ENCODE data around the gene UGT1A9.
A peak's percentile ranks its signal among the peaks of the same experiment; 100 is the strongest.
"Not testable (repeated sequence)": the region's sequence is repeated elsewhere in the genome, so short reads cannot be mapped to it uniquely, and the experiment has no call there.

The UGT1A9 gene

GRCh38 chr2:233711312-233712008 lies 39.8 kb downstream of the UGT1A9 start:
- peak; percentile 56 for DNase-seq (ENCODE audit: low read depth)

- no peak for DNase-seq (ENCODE audit: low read depth)
Observed at GRCh38 chr2:233712611-233713261, 41.0 kb downstream of the UGT1A9 start, which contains the start of gene UGT1A5. Gene UGT1A5, plus strand, starts transcription at chr2:233712907. Its CDS starts 85 bp downstream, at chr2:233712992.

- no peak for DNase-seq (ENCODE audit: low read depth)
Observed at GRCh38 chr2:233713262-233713615, 41.5 kb downstream of the UGT1A9 start.

GRCh38 chr2:233714121-233714520 lies 42.4 kb downstream of the UGT1A9 start:
- DNase-seq (ENCODE audit: low read depth), result no peak

GRCh38 chr2:233718552-233718951 lies 46.9 kb downstream of the UGT1A9 start, which contains the start of gene UGT1A4:
Gene UGT1A4, plus strand, starts transcription at chr2:233718736. Its CDS starts 85 bp downstream, at chr2:233718821.
- DNase-seq (ENCODE audit: low read depth), result no peak

GRCh38 chr2:233728723-233729301 lies 57.1 kb downstream of the UGT1A9 start, which contains the start of gene UGT1A3:
Gene UGT1A3, plus strand, starts transcription at chr2:233729042. Its CDS starts 85 bp downstream, at chr2:233729127.
- no peak for DNase-seq (ENCODE audit: low read depth)

- not testable (repeated sequence) for DNase-seq (ENCODE audit: low read depth)
Observed at GRCh38 chr2:233736868-233737653, 65.4 kb downstream of the UGT1A9 start.

GRCh38 chr2:233740870-233741269 lies 69.2 kb downstream of the UGT1A9 start:
- DNase-seq (ENCODE audit: low read depth), result no peak

GRCh38 chr2:233743464-233744259 lies 72.0 kb downstream of the UGT1A9 start:
- no peak for DNase-seq (ENCODE audit: low read depth)

GRCh38 chr2:233745073-233745755 lies 73.5 kb downstream of the UGT1A9 start:
- DNase-seq (ENCODE audit: low read depth), result no peak

- not testable (repeated sequence) for DNase-seq (ENCODE audit: low read depth)
Observed at GRCh38 chr2:233745838-233746237, 74.1 kb downstream of the UGT1A9 start.

GRCh38 chr2:233746475-233747282 lies 75.0 kb downstream of the UGT1A9 start:
- DNase-seq (ENCODE audit: low read depth), result no peak

- no peak for DNase-seq (ENCODE audit: low read depth)
Observed at GRCh38 chr2:233747283-233747544, 75.5 kb downstream of the UGT1A9 start.

GRCh38 chr2:233750689-233751088 lies 79.0 kb downstream of the UGT1A9 start:
- not testable (repeated sequence) for DNase-seq (ENCODE audit: low read depth)

GRCh38 chr2:233751212-233752009 lies 79.7 kb downstream of the UGT1A9 start:
- not testable (repeated sequence) for DNase-seq (ENCODE audit: low read depth)

- DNase-seq (ENCODE audit: low read depth), result no peak
Observed at GRCh38 chr2:233754872-233755611, 83.3 kb downstream of the UGT1A9 start.

- DNase-seq (ENCODE audit: low read depth), result no peak
Observed at GRCh38 chr2:233756429-233757081, 84.9 kb downstream of the UGT1A9 start.

GRCh38 chr2:233758141-233758540 lies 86.4 kb downstream of the UGT1A9 start:
- DNase-seq (ENCODE audit: low read depth), result no peak

Data from activated T-cell treated with anti-CD3 and anti-CD28 coated beads for 24 hours (primary cell).